MCF 10A (cell line): ENCODE data around the gene CCR1. TPM values are rescaled to one million over a fixed set of nuclear protein-coding genes. Genes with fewer than 3 reads are reported as not detected.
A peak's percentile ranks its signal among the peaks of the same experiment; 100 is the strongest.

Source experiments
- Bru-seq: library from RNA; stranded (reverse); fragments of 400-500 nt; gene quantifications from one replicate; lab custom pipeline; 2021; lab: Mats Ljungman, UMichigan
- BruChase-seq, 2 experiments: library from RNA; stranded (reverse); fragments of 400-500 nt; gene quantifications; one replicate each; lab custom pipeline; 2021; lab: Mats Ljungman, UMichigan
- BruUV-seq: library from RNA; stranded (reverse); fragments of 400-500 nt; replicated peaks from 2 replicates; lab custom pipeline; 2021; lab: Mats Ljungman, UMichigan
- CTCF ChIA-PET: fragments of 300-600 bp; sonication (Branson Sonifier 250); formaldehyde crosslinking; extraction: SDS; loops from one replicate; lab custom pipeline; 2021; ENCODE audit warnings: antibody characterized with exemption, inconsistent platforms; lab: Yijun Ruan, JAX
- POLR2A ChIA-PET: fragments of 300-600, 350-650 bp; sonication (Branson Sonifier 250); formaldehyde crosslinking; extraction: SDS; loops from one replicate; lab custom pipeline; 2020; ENCODE audit warnings: antibody characterized with exemption, inconsistent platforms; lab: Yijun Ruan, JAX
- DNase-seq: peaks from one replicate; pipeline ENCODE4 v3.0.0-alpha.2; 2018; ENCODE audit not compliant: unreplicated experiment
- H3K27ac Mint-ChIP-seq: one replicate; pipeline ENCODE4 v1.8.0; 2022; ENCODE audit warnings: mild to moderate bottlenecking, low read depth, mixed read lengths; ENCODE audit not compliant: unreplicated experiment
- H3K27me3 Mint-ChIP-seq: one replicate; pipeline ENCODE4 v1.8.0; 2022; ENCODE audit warnings: mixed read lengths; ENCODE audit not compliant: insufficient read depth, unreplicated experiment
- H3K36me3 Mint-ChIP-seq: one replicate; pipeline ENCODE4 v1.8.0; 2022; ENCODE audit warnings: mild to moderate bottlenecking, moderate library complexity, mixed read lengths; ENCODE audit not compliant: insufficient read depth, unreplicated experiment
- H3K4me1 Mint-ChIP-seq: one replicate; pipeline ENCODE4 v1.8.0; 2022; ENCODE audit warnings: mixed read lengths; ENCODE audit not compliant: insufficient read depth, unreplicated experiment
- H3K4me3 Mint-ChIP-seq: one replicate; pipeline ENCODE4 v1.8.0; 2022; ENCODE audit warnings: mild to moderate bottlenecking, moderate library complexity, mixed read lengths; ENCODE audit not compliant: unreplicated experiment
- H3K9me3 Mint-ChIP-seq: one replicate; pipeline ENCODE4 v1.8.0; 2022; ENCODE audit warnings: mixed read lengths; ENCODE audit not compliant: unreplicated experiment
- CTCF ChIP-seq: fragments of 200-600 bp; IDR thresholded peaks from one replicate; pipeline ENCODE4 v1.8.0; 2022; ENCODE audit warnings: antibody characterized with exemption, mild to moderate bottlenecking; ENCODE audit not compliant: unreplicated experiment
- intact Hi-C: fragments of 100-400 bp; cut with micrococcal nuclease; formaldehyde crosslinking; loops from 2 replicates; pipeline ENCODE4 v1.14.1; 2022
- long read RNA-seq: library from polyadenylated mRNA; stranded (forward); transcript quantifications from one replicate; pipeline ENCODE4 v2.0.0, GENCODE V29; 2022
- total RNA-seq: library from RNA; stranded (reverse); gene quantifications from 2 replicates; pipeline ENCODE4 v1.2.3, GENCODE V29; 2022

The CCR1 gene
- total RNA-seq = not detected in 2 replicates
- Bru-seq, nascent RNA = not detected
- not detected for BruChase-seq, experiment 1, labeled RNA remaining after a 6-hour chase
- BruChase-seq, experiment 2, labeled RNA remaining after a 2-hour chase = not detected
- long read RNA-seq = 0 reads

- Mint-ChIP-seq H3K4me1 (no peaks in the 10 kb centered on the region), H3K27me3 (no peaks in the 10 kb centered on the region), H3K36me3 (no peaks in the 10 kb centered on the region), H3K4me3 (no peak within 1 kb of the TSS), H3K27ac (no peak within 1 kb of the TSS), H3K9me3 (no peaks in the 10 kb centered on the region)
- peak; percentile 62 for DNase-seq
- intact Hi-C loops = loop anchor here (1.0 to 10.0 kb wide), 3 partner anchors 106 to 273 kb away; no protein-coding TSS in a partner anchor
- peak; percentile 46 for TF ChIP-seq CTCF
- ChIA-PET CTCF (interaction anchor here (0.6 to 2.9 kb wide), 12 partner anchors 10 to 354 kb away, joined by 3 to 13 read pairs (median 3); no protein-coding TSS in a partner anchor), POLR2A (no interaction called here)
- no TSS peak for BruUV-seq
These were observed at the start of gene CCR1 for GRCh38 chr3:46208167-46208704. Gene CCR1 (minus strand): TSS chr3:46208313. CDS start chr3:46204313, 4,000 bp downstream.

GRCh38 chr3:46252980-46253379 is 44.9 kb upstream of the CCR1 start:
- Mint-ChIP-seq H3K27me3 (peaks cover 63% of the 10 kb centered on the region), H3K27ac (no peak overlapping the region), H3K9me3 (no peaks in the 10 kb centered on the region), H3K4me3 (no peak overlapping the region), H3K4me1 (no peaks in the 10 kb centered on the region), H3K36me3 (no peaks in the 10 kb centered on the region)
- ChIA-PET POLR2A (interaction anchor here (0.7 kb wide), 2 partner anchors 9 to 59 kb away, joined by 3 read pairs; no protein-coding TSS in a partner anchor), CTCF (interaction anchor here (0.6 kb wide), 1 partner anchor 94 kb away, joined by 3 read pairs; no protein-coding TSS in a partner anchor)
- intact Hi-C loops = no loop called here
- BruUV-seq = no TSS peak
- TF ChIP-seq CTCF = no peak
- DNase-seq = no peak

GRCh38 chr3:46245146-46245545 is 37.0 kb upstream of the CCR1 start:
- intact Hi-C loops = no loop called here
- POLR2A ChIA-PET = no interaction called here
- Mint-ChIP-seq H3K9me3 (no peaks in the 10 kb centered on the region), H3K36me3 (no peaks in the 10 kb centered on the region), H3K27ac (no peak overlapping the region), H3K27me3 (peaks cover 6% of the 10 kb centered on the region), H3K4me3 (no peak overlapping the region), H3K4me1 (peaks cover 3% of the 10 kb centered on the region)
- BruUV-seq = no TSS peak
- DNase-seq = no peak
- no peak for TF ChIP-seq CTCF
- CTCF ChIA-PET = interaction anchor here (0.6 to 1.1 kb wide), 3 partner anchors 115 to 166 kb away, joined by 3 read pairs; no protein-coding TSS in a partner anchor

- Mint-ChIP-seq H3K36me3 (no peaks in the 10 kb centered on the region), H3K27ac (no peak overlapping the region), H3K27me3 (no peaks in the 10 kb centered on the region), H3K9me3 (no peaks in the 10 kb centered on the region), H3K4me3 (no peak overlapping the region), H3K4me1 (peaks cover 19% of the 10 kb centered on the region)
- ChIA-PET POLR2A (interaction anchor here (0.6 kb wide), 2 partner anchors 19 to 406 kb away, joined by 3 read pairs; no protein-coding TSS in a partner anchor), CTCF (interaction anchor here (0.6 kb wide), 2 partner anchors 42 to 243 kb away, joined by 3 read pairs; no protein-coding TSS in a partner anchor)
- no TSS peak for BruUV-seq
- intact Hi-C loops = no loop called here
- TF ChIP-seq CTCF = no peak
- no peak for DNase-seq
These were observed 35.4 kb upstream of the CCR1 start for GRCh38 chr3:46243560-46243959.
